ENCODE measurements around the gene KDM7A. TPM values are rescaled to one million over a fixed set of nuclear protein-coding genes. Genes with fewer than 3 reads are reported as not detected.

KDM7A gene
- total and polyA plus RNA-seq, 2 of the 8 experiments (the other 6 are each of a cell fraction or from before 2014, with no cell fraction given), result 2.2 to 12.5 TPM

DNA sequence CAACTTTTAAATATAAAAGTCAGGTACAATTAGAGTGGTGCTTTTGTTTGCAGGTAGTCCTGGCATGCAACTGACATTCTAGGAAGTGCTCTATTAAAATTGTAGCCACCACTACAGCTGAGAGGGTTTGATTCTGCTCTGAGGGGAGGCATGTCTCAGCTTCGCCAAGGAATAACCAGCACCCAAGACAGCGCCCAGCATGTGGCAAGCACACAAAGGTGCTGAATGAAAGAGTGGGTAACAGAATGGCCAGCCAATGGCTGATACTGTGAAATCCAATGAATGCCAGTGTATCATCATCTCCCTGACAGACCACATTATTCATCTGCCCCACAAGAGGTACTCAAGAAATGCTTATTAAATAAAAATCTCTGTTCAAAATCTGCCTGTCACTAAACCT is 121.0 kb downstream of the KDM7A start (continued):
- TF ChIP-seq BCL11A (IDR thresholded peaks at IDR 0.05; ENCODE audit: low read depth in 2 of 2, low read length in 2 of 2) (no peak), KDM4A (IDR thresholded peaks at IDR 0.05; ENCODE audit: low read depth, low read length, severe bottlenecking) (no peak), ZNF274 (IDR thresholded peaks at IDR 0.05; ENCODE audit: borderline replicate concordance, extremely low read depth, low read length) (no peak), RFX5 (IDR thresholded peaks at IDR 0.05; ENCODE audit: borderline replicate concordance, low read depth, low read length) (no peak)
